ENCODE data around the gene PNRC2.

DNA sequence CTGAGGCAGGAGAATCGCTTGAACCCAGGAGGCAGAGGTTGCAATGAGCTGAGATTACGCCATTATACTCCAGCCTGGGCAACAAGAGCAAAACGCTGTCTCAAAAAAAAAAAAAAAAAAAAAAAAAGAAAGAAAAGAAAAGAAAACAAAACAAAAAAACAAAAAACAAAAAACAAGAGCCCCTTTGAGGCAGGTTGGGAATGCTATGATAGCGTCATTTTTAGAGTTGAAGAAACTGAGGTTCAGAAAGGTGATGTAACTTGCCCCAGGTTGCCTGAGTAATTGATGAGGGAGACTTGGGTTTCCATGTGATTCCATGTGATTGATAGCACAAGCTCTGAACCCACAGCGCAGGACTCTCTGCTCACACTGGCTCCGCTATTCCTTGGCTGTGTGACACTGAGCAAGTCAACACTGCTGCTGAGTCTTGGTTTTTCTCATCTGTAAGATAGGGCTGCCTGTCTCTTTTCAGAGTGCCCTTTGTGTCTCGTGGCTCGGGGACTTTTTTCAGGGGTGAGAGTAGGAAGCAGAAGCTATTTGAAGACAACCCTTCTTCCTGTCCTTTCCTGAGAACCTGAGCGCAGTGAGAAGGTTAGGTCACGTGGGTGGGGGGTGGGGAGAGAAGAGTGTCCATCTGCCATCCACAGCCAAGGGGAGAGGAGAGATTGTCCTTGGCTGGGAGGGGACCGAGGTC is 48.9 kb upstream of the PNRC2 start:
- TF ChIP-seq FOXP2 (optimal IDR thresholded peaks at IDR 0.05; ENCODE audit: borderline replicate concordance, extremely low read depth, extremely low read length, insufficient read depth) (no peak), TAF1 (IDR thresholded peaks at IDR 0.05; ENCODE audit: borderline replicate concordance, insufficient read depth, low read length) (no peak), POLR2AphosphoS5 (IDR thresholded peaks at IDR 0.05; ENCODE audit: low read depth, low read length) (no peak)
- TF ChIP-seq, protein P1, sequence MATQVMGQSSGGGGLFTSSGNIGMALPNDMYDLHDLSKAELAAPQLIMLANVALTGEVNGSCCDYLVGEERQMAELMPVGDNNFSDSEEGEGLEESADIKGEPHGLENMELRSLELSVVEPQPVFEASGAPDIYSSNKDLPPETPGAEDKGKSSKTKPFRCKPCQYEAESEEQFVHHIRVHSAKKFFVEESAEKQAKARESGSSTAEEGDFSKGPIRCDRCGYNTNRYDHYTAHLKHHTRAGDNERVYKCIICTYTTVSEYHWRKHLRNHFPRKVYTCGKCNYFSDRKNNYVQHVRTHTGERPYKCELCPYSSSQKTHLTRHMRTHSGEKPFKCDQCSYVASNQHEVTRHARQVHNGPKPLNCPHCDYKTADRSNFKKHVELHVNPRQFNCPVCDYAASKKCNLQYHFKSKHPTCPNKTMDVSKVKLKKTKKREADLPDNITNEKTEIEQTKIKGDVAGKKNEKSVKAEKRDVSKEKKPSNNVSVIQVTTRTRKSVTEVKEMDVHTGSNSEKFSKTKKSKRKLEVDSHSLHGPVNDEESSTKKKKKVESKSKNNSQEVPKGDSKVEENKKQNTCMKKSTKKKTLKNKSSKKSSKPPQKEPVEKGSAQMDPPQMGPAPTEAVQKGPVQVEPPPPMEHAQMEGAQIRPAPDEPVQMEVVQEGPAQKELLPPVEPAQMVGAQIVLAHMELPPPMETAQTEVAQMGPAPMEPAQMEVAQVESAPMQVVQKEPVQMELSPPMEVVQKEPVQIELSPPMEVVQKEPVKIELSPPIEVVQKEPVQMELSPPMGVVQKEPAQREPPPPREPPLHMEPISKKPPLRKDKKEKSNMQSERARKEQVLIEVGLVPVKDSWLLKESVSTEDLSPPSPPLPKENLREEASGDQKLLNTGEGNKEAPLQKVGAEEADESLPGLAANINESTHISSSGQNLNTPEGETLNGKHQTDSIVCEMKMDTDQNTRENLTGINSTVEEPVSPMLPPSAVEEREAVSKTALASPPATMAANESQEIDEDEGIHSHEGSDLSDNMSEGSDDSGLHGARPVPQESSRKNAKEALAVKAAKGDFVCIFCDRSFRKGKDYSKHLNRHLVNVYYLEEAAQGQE (IDR thresholded peaks at IDR 0.05; ENCODE audit: insufficient read depth in 1 of 2, low read depth in 2 of 2, low read length in 2 of 2), result no peak

All from PFSK-1 (cell line).